HG03520 (cell line): ENCODE data around the gene SGK2.

Experiments used
- ATAC-seq: cut with Tn5 transposase; IDR thresholded peaks from one replicate; pipeline ENCODE4 v1.9.1; 2021; ENCODE audit warnings: mild to moderate bottlenecking, moderate library complexity; ENCODE audit not compliant: unreplicated experiment

The SGK2 gene

GRCh38 chr20:43558412-43559146 lies at the start of gene SGK2:
Gene SGK2, plus strand, starts transcription at chr20:43559027. Its CDS starts 7,469 bp downstream, at chr20:43566496.
- no peak for ATAC-seq

GRCh38 chr20:43511879-43512278 lies 46.9 kb upstream of the SGK2 start:
- ATAC-seq: no peak

GRCh38 chr20:43513372-43513930 lies 45.4 kb upstream of the SGK2 start:
- ATAC-seq: no peak

- peak; percentile 83 for ATAC-seq
Observed at GRCh38 chr20:43513931-43514647, 44.7 kb upstream of the SGK2 start.

GRCh38 chr20:43514648-43514999 lies 44.2 kb upstream of the SGK2 start:
- no peak for ATAC-seq

GRCh38 chr20:43515628-43516027 lies 43.2 kb upstream of the SGK2 start:
- no peak for ATAC-seq

GRCh38 chr20:43516251-43516824 lies 42.5 kb upstream of the SGK2 start:
- ATAC-seq: no peak

- ATAC-seq: no peak
Observed at GRCh38 chr20:43520074-43520630, 38.7 kb upstream of the SGK2 start.

- no peak for ATAC-seq
Observed at GRCh38 chr20:43525021-43525420, 33.8 kb upstream of the SGK2 start.

- no peak for ATAC-seq
Observed at GRCh38 chr20:43528258-43528875, 30.5 kb upstream of the SGK2 start.

GRCh38 chr20:43529051-43529450 lies 29.8 kb upstream of the SGK2 start:
- no peak for ATAC-seq

- ATAC-seq: no peak
Observed at GRCh38 chr20:43529457-43530153, 29.2 kb upstream of the SGK2 start.

GRCh38 chr20:43530321-43531090 lies 28.3 kb upstream of the SGK2 start:
- ATAC-seq: no peak

GRCh38 chr20:43531091-43531443 lies 27.8 kb upstream of the SGK2 start:
- ATAC-seq: no peak

- ATAC-seq: no peak
Observed at GRCh38 chr20:43532416-43533055, 26.3 kb upstream of the SGK2 start.

GRCh38 chr20:43533060-43533459 lies 25.8 kb upstream of the SGK2 start:
- no peak for ATAC-seq

- ATAC-seq: no peak
Observed at GRCh38 chr20:43534016-43534415, 24.8 kb upstream of the SGK2 start.

- no peak for ATAC-seq
Observed at GRCh38 chr20:43534791-43535350, 24.0 kb upstream of the SGK2 start.
